Mesothelial cell of epicardium (in vitro differentiated cells): ENCODE results near the gene MVK. TPM values are rescaled to one million over a fixed set of nuclear protein-coding genes. Genes with fewer than 3 reads are reported as not detected.

Source experiments
- DNase-seq, 2 experiments: peaks; one replicate each; pipeline ENCODE4 v3.0.0; 2021; ENCODE audit warnings: low spot score in 2 of 2; ENCODE audit not compliant: unreplicated experiment in 2 of 2
- H3K27ac Mint-ChIP-seq: 2 replicates; pipeline ENCODE4 v1.8.0; 2021; ENCODE audit warnings: mixed read lengths
- H3K27me3 Mint-ChIP-seq: 2 replicates; pipeline ENCODE4 v1.8.0; 2021; ENCODE audit warnings: low read depth, mixed read lengths
- H3K36me3 Mint-ChIP-seq: 2 replicates; pipeline ENCODE4 v1.8.0; 2021; ENCODE audit warnings: mixed read lengths
- H3K4me1 Mint-ChIP-seq: 2 replicates; pipeline ENCODE4 v1.8.0; 2021; ENCODE audit warnings: mixed read lengths
- H3K4me3 Mint-ChIP-seq: 2 replicates; pipeline ENCODE4 v1.8.0; 2021; ENCODE audit warnings: mild to moderate bottlenecking, moderate library complexity, mixed read lengths
- H3K9me3 Mint-ChIP-seq: 2 replicates; pipeline ENCODE4 v1.8.0; 2021; ENCODE audit warnings: mixed read lengths
- total RNA-seq: library from RNA; stranded (reverse); gene quantifications from 3 replicates; pipeline ENCODE4 v1.2.1, GENCODE V29; 2021
- TF ChIP-seq, protein P1 (sequence below): fragments of 200-600 bp; sonication (generic); IDR thresholded peaks from one replicate; pipeline ENCODE4 v1.5.0; 2021; ENCODE audit warnings: antibody characterized with exemption; ENCODE audit not compliant: unreplicated experiment

The MVK gene
- total RNA-seq, 1 donor from 2014 or later: 18.0 TPM

DNA sequence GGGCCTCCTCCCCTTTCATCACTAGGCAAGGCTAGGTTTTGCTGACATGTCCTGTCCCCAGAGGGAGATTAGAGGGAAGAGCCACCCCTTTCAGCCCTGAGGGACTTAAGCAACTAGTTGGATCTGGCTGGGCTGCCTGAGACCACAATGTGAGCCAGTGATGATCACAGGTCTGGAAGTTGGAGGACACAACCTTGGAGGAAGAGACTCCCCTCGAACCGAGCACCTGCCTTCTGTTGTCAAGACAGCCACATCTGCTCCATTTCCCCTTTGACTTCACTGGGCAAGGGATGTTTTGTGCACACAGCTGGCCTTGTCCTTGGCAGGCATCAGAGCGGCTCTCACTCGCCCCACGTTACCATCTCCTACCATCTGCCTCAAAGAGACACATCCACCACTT lies 31.4 kb downstream of the MVK start:
- TF ChIP-seq, protein P1, sequence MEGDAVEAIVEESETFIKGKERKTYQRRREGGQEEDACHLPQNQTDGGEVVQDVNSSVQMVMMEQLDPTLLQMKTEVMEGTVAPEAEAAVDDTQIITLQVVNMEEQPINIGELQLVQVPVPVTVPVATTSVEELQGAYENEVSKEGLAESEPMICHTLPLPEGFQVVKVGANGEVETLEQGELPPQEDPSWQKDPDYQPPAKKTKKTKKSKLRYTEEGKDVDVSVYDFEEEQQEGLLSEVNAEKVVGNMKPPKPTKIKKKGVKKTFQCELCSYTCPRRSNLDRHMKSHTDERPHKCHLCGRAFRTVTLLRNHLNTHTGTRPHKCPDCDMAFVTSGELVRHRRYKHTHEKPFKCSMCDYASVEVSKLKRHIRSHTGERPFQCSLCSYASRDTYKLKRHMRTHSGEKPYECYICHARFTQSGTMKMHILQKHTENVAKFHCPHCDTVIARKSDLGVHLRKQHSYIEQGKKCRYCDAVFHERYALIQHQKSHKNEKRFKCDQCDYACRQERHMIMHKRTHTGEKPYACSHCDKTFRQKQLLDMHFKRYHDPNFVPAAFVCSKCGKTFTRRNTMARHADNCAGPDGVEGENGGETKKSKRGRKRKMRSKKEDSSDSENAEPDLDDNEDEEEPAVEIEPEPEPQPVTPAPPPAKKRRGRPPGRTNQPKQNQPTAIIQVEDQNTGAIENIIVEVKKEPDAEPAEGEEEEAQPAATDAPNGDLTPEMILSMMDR: no peak
- no peaks in the 10 kb centered on the region for H3K36me3 Mint-ChIP-seq
- H3K27ac Mint-ChIP-seq: no peak overlapping the region
- DNase-seq: no peak
- peaks cover 2% of the 10 kb centered on the region for H3K4me1 Mint-ChIP-seq
- peaks cover 11% of the 10 kb centered on the region for H3K27me3 Mint-ChIP-seq
- H3K4me3 Mint-ChIP-seq: no peak overlapping the region
- H3K9me3 Mint-ChIP-seq: no peaks in the 10 kb centered on the region

DNA sequence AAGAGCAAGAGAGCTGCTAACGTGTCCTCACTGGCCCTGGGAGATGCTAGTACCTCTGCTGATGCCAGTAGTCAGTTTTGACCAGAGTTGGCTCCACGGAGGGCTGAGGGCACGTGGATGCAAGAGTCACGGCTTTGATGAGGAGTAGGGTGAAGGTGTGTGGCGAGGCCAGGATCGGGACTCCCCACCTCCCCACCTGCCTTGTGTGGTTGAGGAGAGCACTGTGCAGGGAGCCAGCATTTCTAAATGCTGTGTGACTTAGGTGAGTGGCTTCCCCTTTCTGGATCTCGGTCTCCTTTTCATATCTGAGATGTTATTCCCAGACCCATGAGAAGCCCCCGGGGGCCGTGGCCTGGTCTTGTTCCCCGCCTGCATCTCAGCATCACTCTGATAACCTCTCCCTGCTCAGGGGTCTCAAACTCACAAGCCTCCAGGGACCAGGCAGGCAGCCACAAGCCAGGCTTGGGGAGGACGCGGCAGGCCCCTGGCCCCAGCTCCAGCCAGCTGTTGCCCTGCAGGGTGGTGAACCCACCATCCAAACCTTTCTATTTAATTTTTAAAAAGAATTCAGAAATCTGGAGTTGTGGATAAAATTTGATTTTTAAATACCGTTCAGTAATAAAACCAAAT lies 32.1 kb downstream of the MVK start:
- TF ChIP-seq, protein P1: no peak
- no peak for DNase-seq
- Mint-ChIP-seq H3K36me3 (no peaks in the 10 kb centered on the region), H3K4me3 (no peak overlapping the region), H3K27me3 (peaks cover 13% of the 10 kb centered on the region), H3K9me3 (no peaks in the 10 kb centered on the region), H3K27ac (no peak overlapping the region), H3K4me1 (peaks cover 2% of the 10 kb centered on the region)

DNA sequence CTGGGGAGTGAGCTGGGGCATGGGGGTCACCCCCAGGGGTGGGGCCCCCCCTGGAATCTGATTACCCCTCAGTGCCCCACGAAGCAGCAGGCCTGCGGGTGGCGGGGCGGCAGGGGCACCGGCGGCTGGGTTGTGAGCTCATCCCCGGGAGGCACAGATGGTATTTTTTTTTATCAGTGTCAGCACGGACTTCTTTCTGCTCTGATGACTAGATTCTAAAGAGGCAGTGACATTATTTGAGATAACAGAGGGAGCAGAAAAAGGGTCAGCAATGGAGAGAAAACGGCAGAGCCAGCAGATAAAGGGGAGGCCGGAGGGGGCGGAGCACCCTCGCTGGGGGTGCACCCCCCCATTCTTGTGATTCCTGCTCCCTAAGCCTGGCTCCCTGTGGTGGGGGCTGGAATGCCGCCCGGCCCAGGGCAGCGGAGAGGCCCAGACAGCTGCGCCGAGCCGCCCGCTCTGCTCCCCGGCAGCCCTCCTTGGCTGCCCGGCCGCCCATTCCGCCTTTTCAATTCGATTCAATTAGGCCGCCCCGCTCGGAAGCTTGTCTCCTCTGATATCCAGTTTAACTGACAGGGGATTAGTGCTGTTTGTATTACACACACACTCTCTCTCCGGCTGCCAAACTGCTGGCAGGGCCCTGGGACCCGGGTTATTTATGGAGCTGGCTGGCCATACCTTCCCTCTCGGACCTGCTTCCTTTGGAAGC lies 32.9 kb downstream of the MVK start:
- DNase-seq: peak in 1 of 2 experiments; percentile 45
- H3K27me3 Mint-ChIP-seq: peaks cover 20% of the 10 kb centered on the region
- H3K36me3 Mint-ChIP-seq: no peaks in the 10 kb centered on the region
- no peaks in the 10 kb centered on the region for H3K9me3 Mint-ChIP-seq
- TF ChIP-seq, protein P1: no peak
- no peak overlapping the region for H3K27ac Mint-ChIP-seq
- H3K4me1 Mint-ChIP-seq: peaks cover 2% of the 10 kb centered on the region
- no peak overlapping the region for H3K4me3 Mint-ChIP-seq

DNA sequence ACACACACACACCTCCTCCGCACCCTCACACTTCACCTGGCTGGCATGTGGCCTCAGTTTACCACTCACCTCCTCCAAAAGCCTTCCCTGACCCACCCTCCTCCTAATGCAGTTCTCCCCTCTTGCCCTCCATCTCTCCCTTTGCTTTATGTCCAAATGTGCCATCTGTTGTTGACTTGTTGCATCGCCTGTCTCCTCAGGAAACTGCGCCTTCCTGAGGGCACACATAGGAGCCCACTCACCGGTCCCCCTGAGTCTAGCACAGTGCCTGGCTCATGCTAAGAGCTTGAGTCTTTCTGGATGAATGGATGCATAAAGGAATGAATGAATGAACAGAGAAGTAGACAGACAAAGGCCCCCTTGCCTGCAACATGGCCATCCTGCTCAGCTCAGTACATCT lies 34.0 kb downstream of the MVK start:
- TF ChIP-seq, protein P1: no peak
- no peaks in the 10 kb centered on the region for H3K9me3 Mint-ChIP-seq
- no peak for DNase-seq
- H3K27me3 Mint-ChIP-seq: peaks cover 24% of the 10 kb centered on the region
- no peak overlapping the region for H3K4me3 Mint-ChIP-seq
- H3K36me3 Mint-ChIP-seq: no peaks in the 10 kb centered on the region
- H3K27ac Mint-ChIP-seq: no peak overlapping the region
- peaks cover 2% of the 10 kb centered on the region for H3K4me1 Mint-ChIP-seq

DNA sequence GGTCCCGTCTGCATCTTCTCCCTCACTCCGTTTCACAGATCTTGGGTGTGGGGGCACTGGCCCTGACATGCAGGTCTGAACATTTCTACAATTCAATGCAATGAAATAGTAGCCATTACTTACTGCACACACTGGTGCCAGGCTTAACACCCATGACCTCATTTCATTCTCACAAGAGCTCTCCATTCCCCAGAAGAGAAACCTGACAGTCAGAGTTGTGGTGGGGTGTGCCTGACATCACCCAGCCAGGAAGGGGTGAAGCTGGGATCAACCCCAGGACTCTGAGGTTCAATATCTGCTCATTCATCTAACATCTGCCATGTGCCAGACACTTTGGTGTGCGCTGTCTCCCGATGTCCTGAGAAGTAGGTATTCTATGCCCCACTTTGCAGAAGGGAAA lies 34.7 kb downstream of the MVK start:
- Mint-ChIP-seq H3K27me3 (peaks cover 30% of the 10 kb centered on the region), H3K4me1 (peaks cover 2% of the 10 kb centered on the region), H3K36me3 (no peaks in the 10 kb centered on the region), H3K9me3 (no peaks in the 10 kb centered on the region), H3K27ac (no peak overlapping the region), H3K4me3 (no peak overlapping the region)
- TF ChIP-seq, protein P1: no peak
- DNase-seq: no peak
